NB4 (cell line): ENCODE measurements around the gene A4GALT.

Source experiments
- CTCF ChIP-seq: IDR thresholded peaks from one replicate; pipeline ENCODE4 v1.5.1; 2012; ENCODE audit warnings: low read depth, low read length
- MAX ChIP-seq: IDR thresholded peaks from 2 replicates; pipeline ENCODE4 v1.6.1; 2011; ENCODE audit warnings: low read depth, low read length
- POLR2A ChIP-seq: IDR thresholded peaks from 2 replicates; pipeline ENCODE4 v1.6.1; 2011; ENCODE audit warnings: mild to moderate bottlenecking; ENCODE audit not compliant: insufficient read length; ENCODE audit errors: extremely low read depth

DNA sequence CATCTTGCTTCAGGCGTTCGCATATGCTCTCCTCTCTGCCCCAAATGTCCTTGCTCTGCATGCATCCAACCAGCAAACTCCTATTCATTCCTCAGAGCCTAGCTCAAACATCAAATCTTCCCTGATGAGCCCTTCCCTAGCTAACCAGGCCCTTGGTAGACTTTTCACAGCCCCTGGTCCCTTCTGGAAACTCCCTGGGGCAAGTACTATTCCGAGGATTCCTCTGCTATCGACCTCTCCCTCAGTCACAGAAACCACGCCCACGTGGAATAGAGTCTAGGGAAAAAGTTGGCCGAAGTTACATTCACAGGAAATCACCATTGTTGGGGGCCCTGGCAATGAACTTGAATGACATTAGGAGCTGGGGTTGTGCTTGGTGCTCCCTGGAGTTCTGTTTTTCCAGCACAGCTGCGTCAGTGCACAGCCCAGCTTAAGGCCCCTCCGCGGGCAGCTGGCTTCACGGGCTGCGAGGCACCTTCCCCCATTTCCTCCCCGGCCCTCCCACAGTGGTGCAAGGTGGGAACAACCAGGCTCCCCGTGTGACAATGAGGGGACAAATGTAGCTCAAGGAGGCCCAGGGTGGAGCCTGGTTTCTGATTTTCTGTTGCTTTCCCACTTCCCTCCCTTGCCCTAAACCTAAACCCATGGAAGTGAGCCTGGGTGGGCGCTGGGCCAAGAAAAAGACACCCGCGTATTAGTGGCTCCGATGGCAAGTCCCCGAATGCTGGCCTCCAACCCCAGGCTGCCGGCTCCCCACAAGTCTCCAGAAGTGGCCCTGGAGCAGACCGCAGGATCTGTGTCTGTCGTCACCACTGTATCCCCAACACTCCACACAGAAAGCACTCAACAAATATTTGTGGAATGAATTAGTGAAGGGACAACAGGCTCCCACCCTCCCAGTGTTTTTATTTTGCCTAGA, 76.0 kb downstream of the A4GALT start:
- TF ChIP-seq MAX (no peak), CTCF (no peak), POLR2A (no peak)
